ENCODE data around the gene MOCS1.

DNA sequence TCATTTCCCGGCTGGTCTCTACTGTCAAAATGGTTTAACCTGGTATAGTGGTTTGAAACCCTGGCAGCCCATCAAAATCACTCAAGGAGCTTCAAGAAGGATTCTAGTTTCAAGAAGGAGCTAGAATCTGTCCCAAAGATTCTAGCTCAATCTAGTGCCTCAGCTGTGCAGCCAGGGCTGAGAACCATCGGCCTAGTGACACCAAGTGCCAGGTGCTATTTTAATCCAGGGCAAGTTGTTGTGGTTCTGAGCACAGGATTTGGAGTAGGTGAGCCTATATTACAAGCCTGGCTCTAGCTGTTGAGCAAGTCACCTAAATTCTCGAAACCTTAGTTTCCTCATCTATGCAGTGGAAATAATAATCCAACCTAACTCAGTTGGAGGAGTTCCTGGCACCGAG is 3.7 kb downstream of the MOCS1 start:
- TF ChIP-seq, protein P1, sequence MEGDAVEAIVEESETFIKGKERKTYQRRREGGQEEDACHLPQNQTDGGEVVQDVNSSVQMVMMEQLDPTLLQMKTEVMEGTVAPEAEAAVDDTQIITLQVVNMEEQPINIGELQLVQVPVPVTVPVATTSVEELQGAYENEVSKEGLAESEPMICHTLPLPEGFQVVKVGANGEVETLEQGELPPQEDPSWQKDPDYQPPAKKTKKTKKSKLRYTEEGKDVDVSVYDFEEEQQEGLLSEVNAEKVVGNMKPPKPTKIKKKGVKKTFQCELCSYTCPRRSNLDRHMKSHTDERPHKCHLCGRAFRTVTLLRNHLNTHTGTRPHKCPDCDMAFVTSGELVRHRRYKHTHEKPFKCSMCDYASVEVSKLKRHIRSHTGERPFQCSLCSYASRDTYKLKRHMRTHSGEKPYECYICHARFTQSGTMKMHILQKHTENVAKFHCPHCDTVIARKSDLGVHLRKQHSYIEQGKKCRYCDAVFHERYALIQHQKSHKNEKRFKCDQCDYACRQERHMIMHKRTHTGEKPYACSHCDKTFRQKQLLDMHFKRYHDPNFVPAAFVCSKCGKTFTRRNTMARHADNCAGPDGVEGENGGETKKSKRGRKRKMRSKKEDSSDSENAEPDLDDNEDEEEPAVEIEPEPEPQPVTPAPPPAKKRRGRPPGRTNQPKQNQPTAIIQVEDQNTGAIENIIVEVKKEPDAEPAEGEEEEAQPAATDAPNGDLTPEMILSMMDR (IDR thresholded peaks at IDR 0.05): no peak
- no peak for TF ChIP-seq POLR2A (IDR thresholded peaks at IDR 0.05)
